HepG2 (cell line): Measurements from ENCODE around the gene HAGHL. TPM values are rescaled to one million over a fixed set of nuclear protein-coding genes. Genes with fewer than 3 reads are reported as not detected.

ENCODE experiments used
- HIVEP1 ChIP-seq: sonication (generic); formaldehyde crosslinking; IDR thresholded peaks from 2 replicates; pipeline ENCODE4 v1.4.0; 2020; ENCODE audit warnings: mild to moderate bottlenecking, missing genetic modification reagents
- HNF4A ChIP-seq: sonication (generic); formaldehyde crosslinking; IDR thresholded peaks from 2 replicates; pipeline ENCODE4 v1.4.0; 2020; ENCODE audit warnings: missing genetic modification reagents
- MATR3 ChIP-seq: sonication (generic); formaldehyde crosslinking; IDR thresholded peaks from 2 replicates; pipeline ENCODE4 v1.4.0; 2020; ENCODE audit warnings: missing genetic modification reagents
- MTA3 ChIP-seq: sonication (generic); formaldehyde crosslinking; IDR thresholded peaks from 2 replicates; pipeline ENCODE4 v1.4.0; 2020; ENCODE audit warnings: missing genetic modification reagents
- NCOR1 ChIP-seq: fragments of 200-600 bp; sonication (generic); IDR thresholded peaks from 2 replicates; pipeline ENCODE4 v1.7.0; 2017; ENCODE audit warnings: antibody characterized with exemption, low read length, borderline replicate concordance
- NR3C1 ChIP-seq: sonication (generic); formaldehyde crosslinking; IDR thresholded peaks from 2 replicates; pipeline ENCODE4 v1.4.0; 2020; ENCODE audit warnings: missing genetic modification reagents
- POGZ ChIP-seq: sonication (generic); formaldehyde crosslinking; IDR thresholded peaks from 2 replicates; pipeline ENCODE4 v1.4.0; 2020; ENCODE audit warnings: mild to moderate bottlenecking, missing genetic modification reagents
- TCF7L2 ChIP-seq: IDR thresholded peaks from 2 replicates; pipeline ENCODE4 v1.6.1; 2011; ENCODE audit warnings: mild to moderate bottlenecking, low read depth, low read length, moderate library complexity
- ZNF234 ChIP-seq: sonication (generic); formaldehyde crosslinking; conservative IDR thresholded peaks from 2 replicates; pipeline ENCODE4 v1.5.1; 2020; ENCODE audit warnings: mild to moderate bottlenecking, missing genetic modification reagents
- ZNF446 ChIP-seq: sonication (generic); formaldehyde crosslinking; IDR thresholded peaks from 2 replicates; pipeline ENCODE4 v1.5.0; 2020; ENCODE audit warnings: mild to moderate bottlenecking, missing genetic modification reagents
- ZNF451 ChIP-seq: sonication (generic); formaldehyde crosslinking; IDR thresholded peaks from 2 replicates; pipeline ENCODE4 v1.5.0; 2020; ENCODE audit warnings: mild to moderate bottlenecking, missing genetic modification reagents
- ZNF558 ChIP-seq: sonication (generic); formaldehyde crosslinking; IDR thresholded peaks from 2 replicates; pipeline ENCODE4 v1.9.0; 2022; ENCODE audit warnings: mild to moderate bottlenecking, missing genetic modification reagents, borderline replicate concordance
- ZNF790 ChIP-seq: sonication (generic); formaldehyde crosslinking; IDR thresholded peaks from 2 replicates; pipeline ENCODE4 v1.8.0; 2022; ENCODE audit warnings: missing genetic modification reagents, mild to moderate bottlenecking, borderline replicate concordance
- ZSCAN20 ChIP-seq: sonication (generic); formaldehyde crosslinking; IDR thresholded peaks from 2 replicates; pipeline ENCODE4 v1.4.0; 2020; ENCODE audit warnings: missing genetic modification reagents, mild to moderate bottlenecking, borderline replicate concordance
- polyA plus RNA-seq, 8 experiments: library from polyadenylated mRNA; depleted of rRNA in 3 of 8; stranded (reverse) in 7 of 8; unstranded in 1 of 8; fragments of >200 nt; fragmentation: Illumina TruSeq in 4 of 8; extraction: Trizol in 4 of 8; gene quantifications; 2 replicates each; pipeline versions ENCODE4 v1.2.1 to v1.2.3, GENCODE V29; 2011 to 2016; ENCODE audit warnings: low read depth in 4 of 8, missing spikeins in 1 of 8, mixed read lengths in 1 of 8; ENCODE audit not compliant: insufficient read depth in 1 of 8
- total RNA-seq, 5 experiments: library from RNA; depleted of rRNA; stranded (reverse); fragments of >200 nt; fragmentation: Illumina TruSeq; extraction: Trizol; gene quantifications; 2 replicates each; pipeline ENCODE4 v1.2.3, GENCODE V29; 2016; ENCODE audit warnings: low read depth in 1 of 5
- TF ChIP-seq, protein P1 (sequence below): sonication (generic); formaldehyde crosslinking; IDR thresholded peaks from 2 replicates; pipeline ENCODE4 v1.5.1; 2020; ENCODE audit warnings: mild to moderate bottlenecking, missing genetic modification reagents, moderate library complexity
- TF ChIP-seq, protein P2 (sequence below): sonication (generic); formaldehyde crosslinking; IDR thresholded peaks from 2 replicates; pipeline ENCODE4 v1.4.0; 2020; ENCODE audit warnings: missing genetic modification reagents; ENCODE audit errors: not compliant biosample characterization
- TF ChIP-seq, protein P3 (sequence below): sonication (generic); formaldehyde crosslinking; IDR thresholded peaks from 2 replicates; pipeline ENCODE4 v1.5.0; 2020; ENCODE audit warnings: mild to moderate bottlenecking, missing genetic modification reagents, borderline replicate concordance

The HAGHL gene
- total and polyA plus RNA-seq, 2 of the 13 experiments (the other 11 are each of a cell fraction or from before 2014, with no cell fraction given): 3.4 to 8.4 TPM

GRCh38 chr16:715477-716199 is 11.3 kb upstream of the HAGHL start (continued):
- TF ChIP-seq, protein P1, sequence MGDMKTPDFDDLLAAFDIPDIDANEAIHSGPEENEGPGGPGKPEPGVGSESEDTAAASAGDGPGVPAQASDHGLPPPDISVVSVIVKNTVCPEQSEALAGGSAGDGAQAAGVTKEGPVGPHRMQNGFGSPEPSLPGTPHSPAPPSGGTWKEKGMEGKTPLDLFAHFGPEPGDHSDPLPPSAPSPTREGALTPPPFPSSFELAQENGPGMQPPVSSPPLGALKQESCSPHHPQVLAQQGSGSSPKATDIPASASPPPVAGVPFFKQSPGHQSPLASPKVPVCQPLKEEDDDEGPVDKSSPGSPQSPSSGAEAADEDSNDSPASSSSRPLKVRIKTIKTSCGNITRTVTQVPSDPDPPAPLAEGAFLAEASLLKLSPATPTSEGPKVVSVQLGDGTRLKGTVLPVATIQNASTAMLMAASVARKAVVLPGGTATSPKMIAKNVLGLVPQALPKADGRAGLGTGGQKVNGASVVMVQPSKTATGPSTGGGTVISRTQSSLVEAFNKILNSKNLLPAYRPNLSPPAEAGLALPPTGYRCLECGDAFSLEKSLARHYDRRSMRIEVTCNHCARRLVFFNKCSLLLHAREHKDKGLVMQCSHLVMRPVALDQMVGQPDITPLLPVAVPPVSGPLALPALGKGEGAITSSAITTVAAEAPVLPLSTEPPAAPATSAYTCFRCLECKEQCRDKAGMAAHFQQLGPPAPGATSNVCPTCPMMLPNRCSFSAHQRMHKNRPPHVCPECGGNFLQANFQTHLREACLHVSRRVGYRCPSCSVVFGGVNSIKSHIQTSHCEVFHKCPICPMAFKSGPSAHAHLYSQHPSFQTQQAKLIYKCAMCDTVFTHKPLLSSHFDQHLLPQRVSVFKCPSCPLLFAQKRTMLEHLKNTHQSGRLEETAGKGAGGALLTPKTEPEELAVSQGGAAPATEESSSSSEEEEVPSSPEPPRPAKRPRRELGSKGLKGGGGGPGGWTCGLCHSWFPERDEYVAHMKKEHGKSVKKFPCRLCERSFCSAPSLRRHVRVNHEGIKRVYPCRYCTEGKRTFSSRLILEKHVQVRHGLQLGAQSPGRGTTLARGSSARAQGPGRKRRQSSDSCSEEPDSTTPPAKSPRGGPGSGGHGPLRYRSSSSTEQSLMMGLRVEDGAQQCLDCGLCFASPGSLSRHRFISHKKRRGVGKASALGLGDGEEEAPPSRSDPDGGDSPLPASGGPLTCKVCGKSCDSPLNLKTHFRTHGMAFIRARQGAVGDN: peak; percentile 79
- TF ChIP-seq, protein P2, sequence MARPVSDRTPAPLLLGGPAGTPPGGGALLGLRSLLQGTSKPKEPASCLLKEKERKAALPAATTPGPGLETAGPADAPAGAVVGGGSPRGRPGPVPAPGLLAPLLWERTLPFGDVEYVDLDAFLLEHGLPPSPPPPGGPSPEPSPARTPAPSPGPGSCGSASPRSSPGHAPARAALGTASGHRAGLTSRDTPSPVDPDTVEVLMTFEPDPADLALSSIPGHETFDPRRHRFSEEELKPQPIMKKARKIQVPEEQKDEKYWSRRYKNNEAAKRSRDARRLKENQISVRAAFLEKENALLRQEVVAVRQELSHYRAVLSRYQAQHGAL (CRISPR knock-in tag): no peak
- TF ChIP-seq, protein P3, sequence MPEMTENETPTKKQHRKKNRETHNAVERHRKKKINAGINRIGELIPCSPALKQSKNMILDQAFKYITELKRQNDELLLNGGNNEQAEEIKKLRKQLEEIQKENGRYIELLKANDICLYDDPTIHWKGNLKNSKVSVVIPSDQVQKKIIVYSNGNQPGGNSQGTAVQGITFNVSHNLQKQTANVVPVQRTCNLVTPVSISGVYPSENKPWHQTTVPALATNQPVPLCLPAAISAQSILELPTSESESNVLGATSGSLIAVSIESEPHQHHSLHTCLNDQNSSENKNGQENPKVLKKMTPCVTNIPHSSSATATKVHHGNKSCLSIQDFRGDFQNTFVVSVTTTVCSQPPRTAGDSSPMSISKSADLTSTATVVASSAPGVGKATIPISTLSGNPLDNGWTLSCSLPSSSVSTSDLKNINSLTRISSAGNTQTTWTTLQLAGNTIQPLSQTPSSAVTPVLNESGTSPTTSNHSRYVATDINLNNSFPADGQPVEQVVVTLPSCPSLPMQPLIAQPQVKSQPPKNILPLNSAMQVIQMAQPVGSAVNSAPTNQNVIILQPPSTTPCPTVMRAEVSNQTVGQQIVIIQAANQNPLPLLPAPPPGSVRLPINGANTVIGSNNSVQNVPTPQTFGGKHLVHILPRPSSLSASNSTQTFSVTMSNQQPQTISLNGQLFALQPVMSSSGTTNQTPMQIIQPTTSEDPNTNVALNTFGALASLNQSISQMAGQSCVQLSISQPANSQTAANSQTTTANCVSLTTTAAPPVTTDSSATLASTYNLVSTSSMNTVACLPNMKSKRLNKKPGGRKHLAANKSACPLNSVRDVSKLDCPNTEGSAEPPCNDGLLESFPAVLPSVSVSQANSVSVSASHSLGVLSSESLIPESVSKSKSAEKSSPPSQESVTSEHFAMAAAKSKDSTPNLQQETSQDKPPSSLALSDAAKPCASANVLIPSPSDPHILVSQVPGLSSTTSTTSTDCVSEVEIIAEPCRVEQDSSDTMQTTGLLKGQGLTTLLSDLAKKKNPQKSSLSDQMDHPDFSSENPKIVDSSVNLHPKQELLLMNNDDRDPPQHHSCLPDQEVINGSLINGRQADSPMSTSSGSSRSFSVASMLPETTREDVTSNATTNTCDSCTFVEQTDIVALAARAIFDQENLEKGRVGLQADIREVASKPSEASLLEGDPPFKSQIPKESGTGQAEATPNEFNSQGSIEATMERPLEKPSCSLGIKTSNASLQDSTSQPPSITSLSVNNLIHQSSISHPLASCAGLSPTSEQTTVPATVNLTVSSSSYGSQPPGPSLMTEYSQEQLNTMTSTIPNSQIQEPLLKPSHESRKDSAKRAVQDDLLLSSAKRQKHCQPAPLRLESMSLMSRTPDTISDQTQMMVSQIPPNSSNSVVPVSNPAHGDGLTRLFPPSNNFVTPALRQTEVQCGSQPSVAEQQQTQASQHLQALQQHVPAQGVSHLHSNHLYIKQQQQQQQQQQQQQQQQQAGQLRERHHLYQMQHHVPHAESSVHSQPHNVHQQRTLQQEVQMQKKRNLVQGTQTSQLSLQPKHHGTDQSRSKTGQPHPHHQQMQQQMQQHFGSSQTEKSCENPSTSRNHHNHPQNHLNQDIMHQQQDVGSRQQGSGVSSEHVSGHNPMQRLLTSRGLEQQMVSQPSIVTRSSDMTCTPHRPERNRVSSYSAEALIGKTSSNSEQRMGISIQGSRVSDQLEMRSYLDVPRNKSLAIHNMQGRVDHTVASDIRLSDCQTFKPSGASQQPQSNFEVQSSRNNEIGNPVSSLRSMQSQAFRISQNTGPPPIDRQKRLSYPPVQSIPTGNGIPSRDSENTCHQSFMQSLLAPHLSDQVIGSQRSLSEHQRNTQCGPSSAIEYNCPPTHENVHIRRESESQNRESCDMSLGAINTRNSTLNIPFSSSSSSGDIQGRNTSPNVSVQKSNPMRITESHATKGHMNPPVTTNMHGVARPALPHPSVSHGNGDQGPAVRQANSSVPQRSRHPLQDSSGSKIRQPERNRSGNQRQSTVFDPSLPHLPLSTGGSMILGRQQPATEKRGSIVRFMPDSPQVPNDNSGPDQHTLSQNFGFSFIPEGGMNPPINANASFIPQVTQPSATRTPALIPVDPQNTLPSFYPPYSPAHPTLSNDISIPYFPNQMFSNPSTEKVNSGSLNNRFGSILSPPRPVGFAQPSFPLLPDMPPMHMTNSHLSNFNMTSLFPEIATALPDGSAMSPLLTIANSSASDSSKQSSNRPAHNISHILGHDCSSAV (CRISPR knock-in tag): no peak
- TF ChIP-seq HIVEP1 (CRISPR knock-in tag) (no peak), ZNF234 (CRISPR knock-in tag) (no peak), MTA3 (CRISPR knock-in tag) (0 out of 2 replicates have a peak, but pooled peaks have one; percentile 17), POGZ (CRISPR knock-in tag) (no peak), HNF4A (CRISPR knock-in tag) (no peak), MATR3 (CRISPR knock-in tag) (no peak), ZNF558 (CRISPR knock-in tag) (0 out of 2 replicates have a peak, but pooled peaks have one; percentile 33), TCF7L2 (no peak), NCOR1 (no peak), ZNF451 (CRISPR knock-in tag) (0 out of 2 replicates have a peak, but pooled peaks have one; percentile 48), NR3C1 (CRISPR knock-in tag) (no peak), ZNF790 (CRISPR knock-in tag) (no peak), ZSCAN20 (CRISPR knock-in tag) (0 out of 2 replicates have a peak, but pooled peaks have one; percentile 19), ZNF446 (CRISPR knock-in tag) (peak; percentile 75; the same call in 1 of the 2 replicates)
